Body of pancreas (tissue), 4 donors: ENCODE results near the gene CLIP2.

Experiments used
- CTCF ChIP-seq, 7 experiments: fragments of 450-650 bp in 4 of 7; fragments of 200-600 bp in 3 of 7; sonication (generic) in 3 of 7; IDR thresholded peaks; one replicate each; pipeline ENCODE4 v1.5.1; 2016 to 2019; ENCODE audit warnings: antibody characterized with exemption in 7 of 7
- POLR2A ChIP-seq, 3 donors: fragments of 450-650 bp; IDR thresholded peaks; one replicate each; pipeline ENCODE4 v1.6.1; 2016; ENCODE audit warnings: antibody characterized with exemption in 3 of 3, mild to moderate bottlenecking in 2 of 3

- TF ChIP-seq CTCF (IDR thresholded peaks at IDR 0.05): no peak
- TF ChIP-seq POLR2A (IDR thresholded peaks at IDR 0.05): no peak
Measured at GRCh38 chr7:74350751-74351150, 61.5 kb downstream of the CLIP2 start.
